NCI-H1105 treated with DMSO at 0.1 percent for 48 hours (cell line): ENCODE results near the gene TFAP2A.
A peak's percentile ranks its signal among the peaks of the same experiment; 100 is the strongest.

Source experiments
- DNase-seq: peaks from one replicate; lab custom pipeline; 2025; lab: John Stamatoyannopoulos, UW

The TFAP2A gene

DNA sequence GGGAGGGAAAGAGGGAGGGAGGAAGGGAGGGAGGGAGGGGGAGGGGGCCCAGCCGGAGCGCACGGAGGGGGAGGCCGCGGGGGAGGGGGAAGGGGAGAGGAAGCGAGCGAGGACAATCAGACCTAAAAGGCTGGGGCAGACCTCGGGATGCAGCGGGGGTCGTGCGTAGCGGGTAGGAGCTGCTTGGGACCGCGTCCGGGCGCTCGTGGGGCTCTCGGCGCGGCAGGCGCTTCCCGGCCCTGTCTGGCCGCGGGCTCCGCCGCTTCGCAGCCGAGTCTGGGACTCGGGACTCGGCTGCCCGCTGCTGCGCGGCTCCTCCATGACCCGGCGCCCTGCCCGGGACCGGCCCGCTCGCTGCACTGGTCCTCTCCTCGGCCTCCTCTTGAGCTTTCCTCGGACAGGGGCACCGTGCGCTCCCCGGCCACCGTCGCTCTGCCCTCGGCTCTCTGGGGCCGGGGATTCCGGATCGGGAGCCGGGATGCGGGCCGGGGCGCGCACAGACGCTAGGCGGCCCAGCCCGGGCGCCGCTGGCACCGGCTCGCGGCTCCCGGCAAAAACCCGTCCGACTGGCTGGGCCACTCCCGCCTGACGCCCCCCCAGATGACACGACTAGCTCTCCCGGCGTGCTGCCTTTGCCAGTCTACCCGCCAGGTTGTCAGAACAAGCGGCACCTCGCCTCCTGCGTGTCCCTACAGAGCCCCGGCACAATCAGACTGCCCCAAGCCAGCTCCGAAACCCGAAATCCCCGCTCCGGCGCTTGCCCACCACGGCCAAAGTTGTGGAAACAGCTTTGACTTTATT is 2.2 kb downstream of the TFAP2A start:
- DNase-seq: peak; percentile 78

DNA sequence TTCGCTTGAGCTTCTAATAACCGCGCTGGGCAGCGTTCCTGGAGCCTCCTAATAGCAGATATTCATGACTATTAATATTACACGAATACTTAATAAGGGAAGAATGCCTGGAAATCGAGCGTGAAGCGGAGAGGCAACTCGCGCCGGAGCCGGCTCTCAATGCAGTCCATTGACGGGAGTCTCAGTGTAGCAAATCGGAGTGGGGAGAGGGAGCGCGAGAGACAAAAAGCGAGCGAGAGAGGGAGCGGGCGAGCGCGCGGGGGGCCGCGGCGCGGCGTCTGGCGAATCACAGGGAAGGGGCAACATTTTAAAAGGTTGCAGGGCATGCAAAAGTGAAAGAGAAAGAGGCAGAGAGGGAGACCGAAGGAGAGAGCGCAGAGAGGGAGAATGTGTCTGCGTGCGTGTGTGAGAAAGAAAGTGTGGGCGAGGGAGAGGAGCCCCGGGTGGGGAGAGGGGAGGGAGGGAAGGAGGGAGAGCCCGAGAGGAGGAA is 2.9 kb downstream of the TFAP2A start:
- DNase-seq: peak; percentile 88

GRCh38 chr6:10411131-10411970 is 3.5 kb downstream of the TFAP2A start:
- peak; percentile 65 for DNase-seq

DNA sequence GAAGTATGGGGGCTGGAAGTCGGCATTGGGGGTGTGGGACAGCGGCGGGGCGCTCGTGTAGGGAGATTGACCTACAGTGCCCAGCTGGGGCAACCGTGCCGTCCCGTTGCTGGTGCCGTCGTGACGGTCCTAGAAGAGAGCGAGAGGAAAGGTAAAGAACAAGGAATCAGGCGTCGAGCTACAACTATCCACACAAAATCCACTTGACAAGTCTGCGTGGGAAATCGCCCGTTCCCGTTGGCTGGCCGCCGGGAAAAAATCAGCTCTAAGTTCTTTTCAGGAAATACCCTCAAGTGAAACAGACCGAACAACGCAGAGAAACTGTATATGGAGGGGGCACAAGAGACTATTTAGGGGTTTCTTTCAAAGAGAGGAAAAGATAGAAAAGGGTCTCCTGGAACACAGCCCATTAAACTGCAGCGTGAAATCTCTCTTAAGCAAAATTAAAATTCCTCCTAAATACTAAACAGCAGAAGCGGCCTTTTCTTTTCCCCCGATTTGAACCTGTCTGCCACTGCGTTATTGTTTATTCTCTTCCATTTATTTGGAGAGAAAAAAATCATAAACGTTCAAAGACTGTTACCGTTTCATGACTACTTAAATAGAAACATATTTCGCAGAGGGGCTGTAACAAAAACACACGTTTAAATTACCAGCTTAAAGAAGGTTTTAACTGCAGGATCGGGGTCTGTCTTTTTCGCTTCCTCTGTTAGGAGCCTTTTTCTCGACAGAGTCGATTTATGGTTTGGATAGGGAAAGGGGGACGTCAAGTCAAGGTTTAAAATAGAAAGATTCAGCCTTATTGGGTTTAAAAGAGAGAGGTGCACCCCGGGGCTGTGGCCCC is 4.4 kb downstream of the TFAP2A start:
- DNase-seq: peak; percentile 53

GRCh38 chr6:10409731-10410206 is 5.1 kb downstream of the TFAP2A start:
- peak; percentile 51 for DNase-seq

DNA sequence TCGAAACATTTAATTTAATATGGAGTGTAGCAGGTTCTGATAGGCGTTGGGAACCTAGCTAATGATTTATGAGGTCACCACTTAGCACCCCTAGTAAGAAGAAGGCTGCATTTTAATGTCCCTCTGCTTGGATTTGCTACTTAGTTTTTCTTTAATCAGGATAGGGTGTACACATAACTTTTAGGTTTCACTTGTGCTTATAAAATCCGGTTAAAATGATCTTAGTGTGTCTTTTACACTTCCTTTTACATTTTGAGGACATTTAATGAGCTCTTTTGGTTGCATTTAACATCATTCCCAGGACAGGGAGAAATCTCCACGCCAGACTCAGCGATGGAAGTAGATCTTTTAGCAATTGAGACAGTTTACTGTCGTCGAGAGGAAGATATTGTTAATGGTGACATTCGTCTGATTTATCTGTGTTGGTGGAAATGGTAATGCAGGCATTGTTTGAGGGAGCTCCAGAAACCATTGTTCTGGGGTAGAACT is 5.6 kb downstream of the TFAP2A start:
- DNase-seq: peak; percentile 51

DNA sequence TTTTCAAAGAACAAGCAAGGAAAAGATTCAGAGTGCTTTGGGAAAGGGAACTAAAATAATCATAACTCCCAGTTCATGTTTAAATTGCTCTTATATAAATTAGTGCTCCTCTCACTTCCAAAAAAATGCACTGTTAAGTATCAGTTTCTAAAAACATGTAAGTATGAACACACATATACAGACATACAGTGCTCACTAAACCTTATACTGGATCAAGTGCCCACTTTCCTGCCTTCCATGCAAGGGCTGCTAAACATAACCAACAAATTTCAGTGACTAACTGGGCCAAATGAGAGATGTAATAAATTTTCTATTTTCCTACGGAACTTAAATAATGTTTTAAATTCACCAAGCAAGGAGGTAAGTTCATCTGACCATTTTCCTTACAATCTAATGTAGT is 6.4 kb downstream of the TFAP2A start:
- DNase-seq: no peak

- no peak for DNase-seq
Observed at GRCh38 chr6:10407674-10408054, 7.2 kb downstream of the TFAP2A start.

DNA sequence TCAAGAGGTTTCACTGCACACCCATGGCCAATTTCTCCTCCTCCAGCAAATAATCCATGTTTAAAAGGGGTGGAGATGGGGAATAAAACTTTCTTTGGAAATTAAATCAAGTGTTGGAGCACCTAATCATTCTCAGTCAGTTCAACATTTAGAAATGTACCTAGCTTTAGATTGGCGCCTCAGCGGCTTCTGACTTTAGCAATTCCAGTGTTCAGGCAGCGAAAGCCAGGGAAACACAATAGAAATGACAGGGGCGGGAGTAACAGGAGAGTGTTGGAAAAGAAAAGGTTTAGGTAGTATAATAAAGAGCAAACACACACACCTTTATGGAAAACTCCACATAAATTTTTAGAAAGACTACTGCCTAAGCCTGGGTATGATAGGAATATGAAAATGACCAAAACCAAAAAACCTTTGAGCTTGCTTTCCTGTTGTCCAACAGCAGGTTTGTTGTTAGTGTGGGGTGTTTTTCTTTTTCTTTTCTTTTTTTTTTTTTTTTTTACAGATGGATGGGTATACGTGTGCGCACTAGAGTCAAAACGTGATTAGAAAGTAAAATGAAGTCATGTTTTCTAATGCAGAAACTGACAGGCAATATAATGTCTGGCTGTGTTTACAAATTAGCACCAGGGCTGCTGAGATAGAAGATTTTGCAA is 7.7 kb downstream of the TFAP2A start:
- DNase-seq: no peak

DNA sequence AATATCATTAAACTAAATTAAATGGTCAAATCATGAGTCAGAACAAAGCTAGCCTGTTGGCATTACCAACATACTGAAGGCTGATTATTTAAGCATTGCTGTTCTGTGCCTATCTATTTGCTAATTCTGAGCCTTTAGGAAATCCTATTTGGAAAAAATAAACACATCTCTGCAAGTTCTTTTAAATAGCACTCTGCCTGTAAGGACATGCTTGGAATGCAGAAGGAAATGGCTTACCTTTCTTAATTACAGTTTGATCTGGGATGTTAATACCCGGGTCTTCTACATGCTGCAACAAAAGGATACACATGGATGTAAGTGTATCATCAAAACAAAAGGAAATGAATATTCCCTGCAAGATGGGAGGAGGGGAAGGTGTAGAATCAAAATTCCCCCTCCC is 8.3 kb downstream of the TFAP2A start:
- no peak for DNase-seq

DNA sequence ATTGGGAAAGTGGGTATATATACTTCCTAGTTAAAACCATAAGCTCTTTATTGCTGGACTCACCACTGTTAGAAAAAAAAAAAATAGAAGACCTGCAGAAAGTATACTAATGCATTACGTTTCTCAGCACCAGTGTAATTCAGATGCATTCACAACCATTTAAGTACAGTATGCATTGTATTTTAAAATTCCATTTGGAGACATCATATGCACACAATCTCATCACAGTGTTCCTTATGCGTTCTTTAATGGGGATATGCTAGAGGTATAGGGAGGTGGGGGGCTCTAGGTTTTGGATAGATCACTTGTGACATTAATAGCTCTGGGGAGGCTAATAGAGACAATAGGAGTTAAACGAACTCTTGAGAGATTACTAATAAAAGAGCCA is 9.4 kb downstream of the TFAP2A start:
- peak; percentile 18 for DNase-seq

DNA sequence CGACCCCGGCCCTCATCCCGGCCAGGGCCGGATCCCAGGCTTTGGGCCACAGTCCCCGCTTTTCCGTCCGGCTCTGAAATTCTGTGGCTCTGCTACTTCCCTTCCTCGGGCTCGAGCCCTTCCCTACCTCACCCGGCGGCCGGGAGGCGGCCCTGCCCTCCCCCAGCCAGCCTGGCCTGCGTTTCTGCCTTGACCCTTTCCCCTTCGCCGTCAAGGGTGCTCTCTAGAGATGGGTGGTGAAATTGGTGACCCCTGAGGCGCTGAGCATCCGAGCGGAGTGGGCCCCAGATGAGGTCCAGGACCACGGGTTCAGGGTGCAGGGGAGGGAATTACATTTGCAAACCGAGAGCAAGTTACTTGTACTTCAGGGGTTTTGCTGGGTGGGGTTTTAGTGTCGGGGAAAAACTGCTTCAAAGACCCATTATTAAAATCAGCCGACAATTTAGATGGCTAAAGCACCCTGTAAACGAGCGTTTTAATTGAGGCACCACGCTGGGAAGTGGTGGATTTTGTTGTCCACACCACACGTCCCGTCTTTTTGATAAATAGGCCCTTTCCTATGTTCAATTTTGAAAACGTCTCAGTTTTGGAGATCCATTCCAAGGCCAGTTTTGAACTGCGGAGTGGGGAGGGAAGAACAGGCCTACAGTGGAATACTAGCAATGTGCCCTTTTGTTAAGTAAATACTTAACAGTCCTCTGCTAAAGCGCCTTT is 9.9 kb downstream of the TFAP2A start:
- peak; percentile 48 for DNase-seq

- DNase-seq: peak; percentile 97
Observed at GRCh38 chr6:10404107-10404798, 10.6 kb downstream of the TFAP2A start.

- no peak for DNase-seq
Observed at GRCh38 chr6:10403385-10404106, 11.3 kb downstream of the TFAP2A start.

- no peak for DNase-seq
Observed at GRCh38 chr6:10402648-10403311, 12.1 kb downstream of the TFAP2A start.

- DNase-seq: no peak
Observed at GRCh38 chr6:10401632-10402223, 13.1 kb downstream of the TFAP2A start.

GRCh38 chr6:10401004-10401536 is 13.8 kb downstream of the TFAP2A start:
- no peak for DNase-seq

DNA sequence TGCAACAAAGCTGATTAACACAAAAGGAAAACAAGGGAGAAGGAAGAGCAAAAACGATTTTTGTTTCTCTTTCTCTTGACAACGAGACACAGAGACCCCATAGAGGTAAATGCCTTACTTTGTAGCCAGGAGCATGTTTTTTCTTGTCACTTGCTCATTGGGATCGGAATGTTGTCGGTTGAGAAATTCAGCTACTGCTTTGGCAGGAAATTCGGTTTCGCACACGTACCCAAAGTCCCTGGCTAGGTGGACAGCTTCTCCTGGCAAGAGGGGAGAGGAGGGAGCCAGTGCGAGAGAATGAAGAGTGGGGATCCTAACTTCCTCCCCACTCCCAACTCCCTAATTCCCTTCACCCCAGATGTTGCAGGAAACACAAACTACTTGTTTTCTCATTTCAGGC is 14.5 kb downstream of the TFAP2A start:
- DNase-seq: no peak
